ENCODE data around the gene WIPF2. TPM values are rescaled to one million over a fixed set of nuclear protein-coding genes. Genes with fewer than 3 reads are reported as not detected.
"Not testable (repeated sequence)": the region's sequence is repeated elsewhere in the genome, so short reads cannot be mapped to it uniquely, and the experiment has no call there.

WIPF2 gene
- total and polyA plus RNA-seq, 8 donors: 29.0 to 35.8 (median 32.1) TPM

GRCh38 chr17:40301315-40301714 is 82.2 kb downstream of the WIPF2 start:
- H3K36me3 ChIP-seq: no peaks in the 10 kb centered on the region
- H3K4me1 ChIP-seq: peaks cover 12 to 23% of the 10 kb centered on the region in 2 donors
- H3K4me3 ChIP-seq: no peak overlapping the region
- H3K9me3 ChIP-seq: no peaks in the 10 kb centered on the region
- H3K27me3 ChIP-seq: no peaks in the 10 kb centered on the region
- no peak overlapping the region for H3K27ac ChIP-seq
- DNase-seq (no peak), ATAC-seq (no peak)
- intact Hi-C loops (cut with DNase I): loop anchor here in 1 of 2 donors (10.0 kb wide), 1 partner anchor 53 kb away; no protein-coding TSS in a partner anchor
- TF ChIP-seq, protein P1, sequence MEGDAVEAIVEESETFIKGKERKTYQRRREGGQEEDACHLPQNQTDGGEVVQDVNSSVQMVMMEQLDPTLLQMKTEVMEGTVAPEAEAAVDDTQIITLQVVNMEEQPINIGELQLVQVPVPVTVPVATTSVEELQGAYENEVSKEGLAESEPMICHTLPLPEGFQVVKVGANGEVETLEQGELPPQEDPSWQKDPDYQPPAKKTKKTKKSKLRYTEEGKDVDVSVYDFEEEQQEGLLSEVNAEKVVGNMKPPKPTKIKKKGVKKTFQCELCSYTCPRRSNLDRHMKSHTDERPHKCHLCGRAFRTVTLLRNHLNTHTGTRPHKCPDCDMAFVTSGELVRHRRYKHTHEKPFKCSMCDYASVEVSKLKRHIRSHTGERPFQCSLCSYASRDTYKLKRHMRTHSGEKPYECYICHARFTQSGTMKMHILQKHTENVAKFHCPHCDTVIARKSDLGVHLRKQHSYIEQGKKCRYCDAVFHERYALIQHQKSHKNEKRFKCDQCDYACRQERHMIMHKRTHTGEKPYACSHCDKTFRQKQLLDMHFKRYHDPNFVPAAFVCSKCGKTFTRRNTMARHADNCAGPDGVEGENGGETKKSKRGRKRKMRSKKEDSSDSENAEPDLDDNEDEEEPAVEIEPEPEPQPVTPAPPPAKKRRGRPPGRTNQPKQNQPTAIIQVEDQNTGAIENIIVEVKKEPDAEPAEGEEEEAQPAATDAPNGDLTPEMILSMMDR (IDR thresholded peaks at IDR 0.05): no peak

DNA sequence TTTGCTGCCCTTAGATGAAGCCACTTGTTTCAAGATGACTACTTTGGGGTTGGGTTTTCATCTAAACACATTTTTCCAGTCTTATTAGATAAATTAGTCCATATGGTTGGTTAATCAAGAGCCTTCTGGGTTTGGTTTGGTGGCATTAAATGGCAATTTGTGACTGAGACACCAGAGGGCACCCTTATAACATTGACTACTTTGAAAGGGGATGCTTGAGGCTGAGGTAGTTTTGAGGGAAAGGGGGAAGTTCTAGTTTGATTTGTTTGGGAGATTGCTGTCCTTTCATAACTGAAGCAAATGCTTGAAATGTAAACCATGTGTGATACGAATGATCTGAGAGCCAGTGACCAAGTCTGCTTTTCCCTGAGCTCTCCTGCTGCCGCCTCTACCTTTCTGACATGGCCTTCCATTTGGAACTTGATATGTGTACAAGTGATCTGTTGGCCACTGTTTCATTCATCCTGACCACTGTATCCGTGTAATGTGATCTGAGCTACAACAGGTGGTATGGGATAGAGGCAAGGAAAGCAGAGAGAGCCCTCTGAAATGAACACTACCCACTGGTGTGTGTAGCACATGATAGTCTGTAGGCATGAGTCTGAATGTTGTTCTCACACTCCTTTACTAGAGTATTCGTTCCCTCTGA is 84.0 kb downstream of the WIPF2 start:
- Histone ChIP-seq H3K36me3 (no peaks in the 10 kb centered on the region), H3K4me1 (peaks cover 30 to 41% of the 10 kb centered on the region in 2 donors), H3K4me3 (no peak overlapping the region), H3K27me3 (no peaks in the 10 kb centered on the region), H3K9me3 (no peaks in the 10 kb centered on the region), H3K27ac (peak overlapping the region in 1 of 2 donors; percentile 0)
- DNase-seq (peak in 1 of 4 donors; percentile 79), ATAC-seq (peak; percentile 70)
- TF ChIP-seq, protein P1 (IDR thresholded peaks at IDR 0.05): peak; percentile 69 to 76
- intact Hi-C loops (cut with DNase I): loop anchor here in 1 of 2 donors (10.0 kb wide), 1 partner anchor 52 kb away; no protein-coding TSS in a partner anchor

DNA sequence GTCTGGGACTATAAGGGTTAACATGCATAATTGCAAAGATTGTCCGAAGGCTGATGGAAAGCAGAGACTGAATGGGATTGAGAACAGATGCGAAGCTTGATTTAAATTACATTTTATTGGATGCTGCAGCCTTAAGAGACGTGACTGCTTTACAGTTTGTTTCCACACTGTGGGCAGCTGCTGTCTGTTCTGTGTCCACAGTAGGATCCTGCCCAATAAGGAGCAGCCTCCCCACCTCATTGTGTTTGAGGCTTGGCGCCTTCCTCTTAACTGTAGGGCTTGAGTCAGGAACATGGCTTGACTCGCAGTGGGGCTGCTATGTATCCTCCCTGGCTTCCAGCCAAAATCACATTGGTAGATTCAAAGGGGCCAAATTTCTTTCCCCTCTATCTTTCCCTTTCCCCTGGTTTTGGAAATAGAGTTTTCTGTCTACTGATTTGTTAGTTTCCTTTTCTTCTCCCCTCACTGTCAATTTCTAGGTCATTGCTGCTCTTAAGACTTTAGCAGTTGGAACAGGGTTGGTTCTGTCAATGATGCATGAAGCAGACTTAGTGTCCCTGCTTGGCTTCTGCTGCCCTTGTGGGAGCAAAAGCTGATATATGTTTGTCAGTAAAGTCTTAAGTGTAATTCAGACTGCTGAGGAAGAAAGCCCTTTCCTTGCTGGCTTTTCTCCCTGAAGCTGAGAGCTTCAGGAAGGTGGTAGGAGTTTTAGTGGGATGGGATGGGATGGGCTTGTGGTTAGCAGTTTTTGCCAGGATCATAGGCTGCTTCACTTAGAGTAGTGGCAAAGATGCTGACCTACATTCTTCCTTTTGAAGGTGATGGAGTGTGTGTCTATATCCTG is 84.8 kb downstream of the WIPF2 start:
- H3K36me3 ChIP-seq: no peaks in the 10 kb centered on the region
- no peaks in the 10 kb centered on the region for H3K9me3 ChIP-seq
- DNase-seq (peak in 1 of 4 donors; percentile 72), ATAC-seq (peak; percentile 52)
- peak overlapping the region in 1 of 2 donors; percentile 0 for H3K27ac ChIP-seq
- H3K27me3 ChIP-seq: no peaks in the 10 kb centered on the region
- TF ChIP-seq, protein P1 (IDR thresholded peaks at IDR 0.05): no peak
- peaks cover 38 to 49% of the 10 kb centered on the region in 2 donors for H3K4me1 ChIP-seq
- H3K4me3 ChIP-seq: no peak overlapping the region
- intact Hi-C loops (cut with DNase I): loop anchor here in 1 of 2 donors (10.0 kb wide), 1 partner anchor 51 kb away; no protein-coding TSS in a partner anchor

DNA sequence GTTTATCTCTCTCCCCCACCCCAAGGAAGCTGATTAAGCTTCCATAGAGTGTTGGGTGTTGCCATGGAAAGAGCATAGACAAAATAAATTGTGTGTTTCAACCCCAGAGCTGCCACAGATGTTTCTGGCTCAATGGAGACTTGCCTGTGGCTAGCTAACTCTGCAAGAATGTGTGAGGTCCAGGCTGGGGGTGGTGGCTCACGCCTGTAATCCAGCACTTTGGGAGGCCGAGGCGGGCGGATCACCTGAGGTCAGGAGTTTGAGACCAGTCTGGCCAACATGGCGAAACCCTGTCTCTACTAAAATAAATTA is 85.4 kb downstream of the WIPF2 start:
- H3K27ac ChIP-seq: peak overlapping the region in 1 of 2 donors; percentile 50
- intact Hi-C loops (cut with DNase I): loop anchor here in 1 of 2 donors (10.0 kb wide), 1 partner anchor 50 kb away; no protein-coding TSS in a partner anchor
- not testable (repeated sequence) for H3K4me3 ChIP-seq, H3K9me3 ChIP-seq, DNase-seq, H3K36me3 ChIP-seq, H3K27me3 ChIP-seq
- peak; percentile 10 for ATAC-seq
- peaks cover 44 to 55% of the 10 kb centered on the region in 2 donors for H3K4me1 ChIP-seq

DNA sequence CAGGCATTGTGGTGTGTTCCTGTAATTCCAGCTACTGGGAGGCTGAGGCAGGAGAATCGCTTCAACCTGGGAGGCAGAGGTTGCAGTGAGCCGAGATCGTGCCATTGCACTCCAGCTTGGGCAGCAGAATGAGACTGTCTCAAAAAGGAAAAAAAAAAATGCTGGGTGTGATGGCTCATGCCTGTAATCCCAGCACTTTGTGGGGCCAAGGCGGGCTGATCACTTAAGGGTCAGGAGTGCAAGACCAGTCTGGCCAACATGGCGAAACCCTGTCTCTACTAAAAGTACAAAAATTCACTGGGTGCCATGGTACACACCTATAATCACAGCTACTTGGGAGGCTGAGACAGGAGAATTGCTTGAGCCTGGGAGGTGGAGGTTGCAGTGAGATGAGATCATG is 85.8 kb downstream of the WIPF2 start:
- intact Hi-C loops (cut with DNase I): loop anchor here (5.0 to 10.0 kb wide), 2 partner anchors 47 to 50 kb away; no protein-coding TSS in a partner anchor
- H3K27me3 ChIP-seq, ATAC-seq: not testable (repeated sequence)

DNA sequence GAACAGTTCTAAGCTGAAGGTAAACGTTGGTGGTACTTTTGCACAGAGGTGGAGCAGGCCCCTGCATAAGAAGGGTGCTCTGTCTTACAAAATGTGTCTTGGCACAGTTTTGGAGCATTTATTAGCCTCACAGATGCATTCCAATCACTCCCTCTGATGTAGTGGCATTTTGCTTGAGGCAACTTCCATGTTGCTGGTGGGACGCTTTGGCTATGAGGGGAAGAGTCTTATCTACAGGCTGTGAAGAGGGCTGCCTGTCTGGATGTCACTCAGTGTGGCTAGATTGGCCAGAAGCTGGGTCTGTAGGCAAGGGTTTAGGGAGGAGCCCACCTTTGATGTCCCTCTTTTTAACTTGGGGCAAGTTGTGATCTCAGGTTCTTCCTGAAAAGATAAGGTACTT is 87.3 kb downstream of the WIPF2 start:
- H3K4me3 ChIP-seq: no peak overlapping the region
- no peaks in the 10 kb centered on the region for H3K36me3 ChIP-seq
- no peaks in the 10 kb centered on the region for H3K27me3 ChIP-seq
- intact Hi-C loops (cut with DNase I): loop anchor here (5.0 to 10.0 kb wide), 2 partner anchors 46 to 48 kb away; no protein-coding TSS in a partner anchor
- no peaks in the 10 kb centered on the region for H3K9me3 ChIP-seq
- ATAC-seq (no peak), DNase-seq (no peak)
- H3K4me1 ChIP-seq: peaks cover 63 to 73% of the 10 kb centered on the region in 2 donors
- H3K27ac ChIP-seq: peak overlapping the region; percentile 76 to 80
- TF ChIP-seq, protein P1 (IDR thresholded peaks at IDR 0.05): no peak

More for the DNA sequence above, 85.8 kb downstream of the WIPF2 start:
- not testable (repeated sequence) for H3K4me3 ChIP-seq, DNase-seq, H3K9me3 ChIP-seq, H3K36me3 ChIP-seq
- H3K27ac ChIP-seq: peak overlapping the region in 1 of 2 donors; percentile 50
- peaks cover 47 to 58% of the 10 kb centered on the region in 2 donors for H3K4me1 ChIP-seq

Data from left lung (tissue), 10 donors.